Measurements from ENCODE around the gene DNM3. TPM values are rescaled to one million over a fixed set of nuclear protein-coding genes. Genes with fewer than 3 reads are reported as not detected.

DNM3 gene
- total RNA-seq, 1 experiment from 2014 or later = 0.71 TPM

DNA sequence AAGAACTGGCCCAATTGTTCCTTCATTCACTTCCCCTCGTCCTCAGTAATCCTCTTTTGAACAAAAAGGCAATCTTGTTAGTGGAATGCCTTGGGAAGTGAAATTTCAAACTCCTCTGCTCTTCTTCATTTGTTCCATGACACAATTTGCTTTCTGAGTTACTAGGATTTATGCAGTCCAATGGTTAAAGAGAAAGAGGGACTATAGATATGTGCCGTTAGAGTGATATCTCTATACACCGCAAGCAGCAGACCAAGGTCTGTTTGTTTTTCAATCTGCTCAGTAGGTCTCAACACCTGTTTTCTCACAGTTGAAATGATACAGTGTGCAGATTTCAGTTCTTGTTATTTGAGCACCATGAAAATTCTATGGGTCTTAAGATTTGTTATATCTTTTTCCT is 244.0 kb downstream of the DNM3 start:
- H3K27ac ChIP-seq (ENCODE audit: low read depth, low read length, poor library complexity, severe bottlenecking) = no peak overlapping the region
- no peak for TF ChIP-seq EZH2 (IDR thresholded peaks at IDR 0.05; ENCODE audit: borderline replicate concordance, low read depth, low read length, poor library complexity, severe bottlenecking)
- TF ChIP-seq, protein P1, sequence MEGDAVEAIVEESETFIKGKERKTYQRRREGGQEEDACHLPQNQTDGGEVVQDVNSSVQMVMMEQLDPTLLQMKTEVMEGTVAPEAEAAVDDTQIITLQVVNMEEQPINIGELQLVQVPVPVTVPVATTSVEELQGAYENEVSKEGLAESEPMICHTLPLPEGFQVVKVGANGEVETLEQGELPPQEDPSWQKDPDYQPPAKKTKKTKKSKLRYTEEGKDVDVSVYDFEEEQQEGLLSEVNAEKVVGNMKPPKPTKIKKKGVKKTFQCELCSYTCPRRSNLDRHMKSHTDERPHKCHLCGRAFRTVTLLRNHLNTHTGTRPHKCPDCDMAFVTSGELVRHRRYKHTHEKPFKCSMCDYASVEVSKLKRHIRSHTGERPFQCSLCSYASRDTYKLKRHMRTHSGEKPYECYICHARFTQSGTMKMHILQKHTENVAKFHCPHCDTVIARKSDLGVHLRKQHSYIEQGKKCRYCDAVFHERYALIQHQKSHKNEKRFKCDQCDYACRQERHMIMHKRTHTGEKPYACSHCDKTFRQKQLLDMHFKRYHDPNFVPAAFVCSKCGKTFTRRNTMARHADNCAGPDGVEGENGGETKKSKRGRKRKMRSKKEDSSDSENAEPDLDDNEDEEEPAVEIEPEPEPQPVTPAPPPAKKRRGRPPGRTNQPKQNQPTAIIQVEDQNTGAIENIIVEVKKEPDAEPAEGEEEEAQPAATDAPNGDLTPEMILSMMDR (conservative IDR thresholded peaks at IDR 0.05; ENCODE audit: low read depth, low read length) = no peak
- H3K4me1 ChIP-seq (ENCODE audit: insufficient read depth, low read length, poor library complexity, severe bottlenecking) = peaks cover 9% of the 10 kb centered on the region
- no peaks in the 10 kb centered on the region for H3K9me3 ChIP-seq (ENCODE audit: low read depth, low read length, poor library complexity, severe bottlenecking)
- H3K4me3 ChIP-seq (ENCODE audit: low read depth, low read length, poor library complexity, severe bottlenecking) = no peak overlapping the region
- no peaks in the 10 kb centered on the region for H3K36me3 ChIP-seq (ENCODE audit: insufficient read depth, low read length, poor library complexity, severe bottlenecking)
- no peaks in the 10 kb centered on the region for H3K27me3 ChIP-seq (replicated peaks; ENCODE audit: insufficient read depth, low read depth, low read length, poor library complexity)
- no peak for DNase-seq (ENCODE audit: low spot score)
- intact Hi-C loops (cut with micrococcal nuclease; ENCODE audit: unreplicated experiment) = no loop called here
- BruUV-seq (replicated peaks) = no TSS peak
- ChIA-PET POLR2A (ENCODE audit: low non-redundant PET) (no interaction called here), CTCF (no interaction called here)

DNA sequence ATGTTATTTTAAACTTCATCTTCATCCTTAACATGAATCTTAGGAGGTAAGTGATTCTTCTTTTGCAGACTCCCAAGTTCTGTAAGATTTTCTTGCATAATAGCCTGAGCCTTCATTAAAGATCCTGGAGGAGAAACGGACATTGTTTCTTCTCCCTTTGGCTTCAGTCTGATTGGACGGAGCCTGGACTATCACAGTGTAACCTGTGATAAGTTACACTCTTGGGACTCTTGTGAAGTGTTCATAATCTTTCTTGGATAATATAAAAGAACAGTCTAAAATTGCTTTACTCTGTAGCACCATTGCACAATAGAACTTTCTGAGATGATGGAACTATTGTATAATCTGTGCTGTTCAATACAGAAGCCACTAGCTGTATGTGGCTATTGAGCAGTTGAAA is 244.8 kb downstream of the DNM3 start:
- Histone ChIP-seq H3K27me3 (replicated peaks; ENCODE audit: insufficient read depth, low read depth, low read length, poor library complexity) (no peaks in the 10 kb centered on the region), H3K4me1 (ENCODE audit: insufficient read depth, low read length, poor library complexity, severe bottlenecking) (peaks cover 9% of the 10 kb centered on the region), H3K9me3 (ENCODE audit: low read depth, low read length, poor library complexity, severe bottlenecking) (no peaks in the 10 kb centered on the region), H3K27ac (ENCODE audit: low read depth, low read length, poor library complexity, severe bottlenecking) (no peak overlapping the region), H3K4me3 (ENCODE audit: low read depth, low read length, poor library complexity, severe bottlenecking) (no peak overlapping the region), H3K36me3 (ENCODE audit: insufficient read depth, low read length, poor library complexity, severe bottlenecking) (no peaks in the 10 kb centered on the region)
- intact Hi-C loops (cut with micrococcal nuclease; ENCODE audit: unreplicated experiment) = no loop called here
- TF ChIP-seq, protein P1 (conservative IDR thresholded peaks at IDR 0.05; ENCODE audit: low read depth, low read length) = no peak
- no peak for TF ChIP-seq EZH2 (IDR thresholded peaks at IDR 0.05; ENCODE audit: borderline replicate concordance, low read depth, low read length, poor library complexity, severe bottlenecking)
- no peak for DNase-seq (ENCODE audit: low spot score)
- BruUV-seq (replicated peaks) = no TSS peak
- POLR2A ChIA-PET (ENCODE audit: low non-redundant PET) = no interaction called here
- CTCF ChIA-PET = no interaction called here

DNA sequence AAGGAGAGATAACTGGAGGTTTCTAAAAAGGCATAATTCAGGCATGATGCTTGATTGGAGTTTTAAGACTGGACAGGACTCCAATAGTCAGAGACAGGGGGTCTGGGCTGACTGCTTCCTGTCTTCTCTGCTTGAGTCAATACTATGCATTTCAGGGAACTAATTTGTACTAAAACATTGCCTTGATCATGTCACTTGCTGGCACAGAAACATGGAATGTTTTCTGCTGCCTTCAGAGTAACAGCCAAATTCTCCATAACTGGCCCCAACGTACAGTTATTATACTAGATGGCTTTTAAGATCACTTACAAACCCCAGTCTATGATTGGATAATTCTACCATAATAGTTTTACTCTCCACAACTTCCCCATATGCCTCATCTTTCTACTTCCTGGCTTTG is 247.0 kb downstream of the DNM3 start:
- H3K27ac ChIP-seq (ENCODE audit: low read depth, low read length, poor library complexity, severe bottlenecking) = no peak overlapping the region
- H3K9me3 ChIP-seq (ENCODE audit: low read depth, low read length, poor library complexity, severe bottlenecking) = no peaks in the 10 kb centered on the region
- BruUV-seq (replicated peaks) = no TSS peak
- TF ChIP-seq, protein P1 (conservative IDR thresholded peaks at IDR 0.05; ENCODE audit: low read depth, low read length) = no peak
- no peak for TF ChIP-seq EZH2 (IDR thresholded peaks at IDR 0.05; ENCODE audit: borderline replicate concordance, low read depth, low read length, poor library complexity, severe bottlenecking)
- DNase-seq (ENCODE audit: low spot score) = no peak
- no peaks in the 10 kb centered on the region for H3K36me3 ChIP-seq (ENCODE audit: insufficient read depth, low read length, poor library complexity, severe bottlenecking)
- H3K4me3 ChIP-seq (ENCODE audit: low read depth, low read length, poor library complexity, severe bottlenecking) = no peak overlapping the region
- no peaks in the 10 kb centered on the region for H3K27me3 ChIP-seq (replicated peaks; ENCODE audit: insufficient read depth, low read depth, low read length, poor library complexity)
- POLR2A ChIA-PET (ENCODE audit: low non-redundant PET) = no interaction called here
- intact Hi-C loops (cut with micrococcal nuclease; ENCODE audit: unreplicated experiment) = no loop called here
- H3K4me1 ChIP-seq (ENCODE audit: insufficient read depth, low read length, poor library complexity, severe bottlenecking) = peaks cover 9% of the 10 kb centered on the region
- CTCF ChIA-PET = no interaction called here

Data from A673 (cell line).